NCI-H1694 treated with DMSO at 0.1 percent for 48 hours (cell line): ENCODE results near the gene TAS2R20.

Source experiments
- DNase-seq: peaks from one replicate; lab custom pipeline; 2025; lab: John Stamatoyannopoulos, UW

Gene TAS2R20

GRCh38 chr12:10959804-10960203, 38.3 kb downstream of the TAS2R20 start:
- no peak for DNase-seq

- DNase-seq, result no peak
Measured at GRCh38 chr12:10957741-10958140, 40.4 kb downstream of the TAS2R20 start.

GRCh38 chr12:10956085-10956484, 42.0 kb downstream of the TAS2R20 start:
- DNase-seq, result no peak

GRCh38 chr12:10952645-10953044, 45.5 kb downstream of the TAS2R20 start:
- no peak for DNase-seq
